Ovary (tissue), 9 donors: ENCODE data around the gene PYCR2. TPM values are rescaled to one million over a fixed set of nuclear protein-coding genes. Genes with fewer than 3 reads are reported as not detected.
"Not testable (repeated sequence)": the region's sequence is repeated elsewhere in the genome, so short reads cannot be mapped to it uniquely, and the experiment has no call there.

Source experiments
- DNase-seq, 5 donors: peaks; one replicate each; pipeline ENCODE4 v3.0.0-alpha.2; 2019 to 2020
- H3K27ac ChIP-seq, 2 donors: fragments of 200-600 bp; one replicate each; pipeline versions ENCODE4 v1.5.1 to v1.8.0; 2019 to 2022
- H3K27me3 ChIP-seq: fragments of 200-600 bp; one replicate; pipeline ENCODE4 v1.8.0; 2022
- H3K36me3 ChIP-seq: fragments of 200-600 bp; sonication (generic); one replicate; pipeline ENCODE4 v1.5.1; 2019
- H3K4me1 ChIP-seq: one replicate; pipeline ENCODE4 v1.8.1; 2013; ENCODE audit warnings: mild to moderate bottlenecking, moderate library complexity; ENCODE audit not compliant: insufficient read depth
- H3K4me3 ChIP-seq: fragments of 200-600 bp; sonication (generic); one replicate; pipeline ENCODE4 v1.5.1; 2017
- H3K9me3 ChIP-seq, 2 donors: fragments of 200-600 bp in 1 of 2; sonication (generic) in 1 of 2; one replicate each; pipeline versions ENCODE4 v1.5.1 to v1.8.1; 2013 to 2019; ENCODE audit warnings: mild to moderate bottlenecking in 1 of 2, moderate library complexity in 1 of 2
- EP300 ChIP-seq: sonication (generic); formaldehyde crosslinking; IDR thresholded peaks from one replicate; pipeline ENCODE4 v1.6.1; 2017; ENCODE audit warnings: antibody characterized with exemption
- POLR2A ChIP-seq: fragments of 450-650 bp; IDR thresholded peaks from one replicate; pipeline ENCODE4 v1.6.1; 2017; ENCODE audit warnings: antibody characterized with exemption, mild to moderate bottlenecking, moderate library complexity
- WGBS, 3 donors: extraction: QIAGEN DNeasy Blood & Tissue Kit in 1 of 3; methylation state at CpG; one replicate each; pipeline versions ENCODE4 v1.1.5 to v1.1.7; 2013 to 2017; 5-methylcytosine and 5-hydroxymethylcytosine counted together
- intact Hi-C, 4 donors: fragments of 100-400 bp; cut with DNase I; formaldehyde crosslinking; loops; one replicate each; pipeline versions ENCODE4 v1.11.0 to v1.15.1; 2022 to 2023
- polyA plus RNA-seq, 2 donors: library from polyadenylated mRNA; stranded (reverse); fragments of 200-250 nt in 1 of 2; fragments of 350-450 nt in 1 of 2; fragmentation: Illumina TruSeq in 1 of 2; extraction: RNeasy Lipid Tissue Mini Kit (QIAGEN cat#74804) in 1 of 2; gene quantifications; one replicate each; pipeline ENCODE4 v1.2.3, GENCODE V29; 2013 to 2014
- total RNA-seq, 7 donors: library from RNA; depleted of rRNA in 2 of 7; stranded (reverse); fragments of >200 nt in 2 of 7; fragmentation: NEBNext Ultra II Directional in 3 of 7; extraction: Animal tissue kit (Norgen Biotek cat#: 25700) in 3 of 7; gene quantifications; one replicate each; pipeline versions ENCODE4 v1.1.0 to v1.2.4, GENCODE V29; 2016 to 2023
- TF ChIP-seq, protein P1 (sequence below), 3 donors: fragments of 450-650 bp in 2 of 3; fragments of 200-600 bp in 1 of 3; IDR thresholded peaks; one replicate each; pipeline versions ENCODE4 v1.5.1 to v1.8.0; 2016 to 2022; ENCODE audit warnings: antibody characterized with exemption in 3 of 3, mild to moderate bottlenecking in 1 of 3
- donor health status: DM: no; HTN: no; CAD: no; lungs with moderate emphysema.
- donor health status: DM: no; HTN: no; CAD: no.
- donor health status: Bipolar disorder and iron deficiency.
- donor health status: DM: yes; HTN: yes; CAD: no.
- donor health status: DM: no; HTN: no; CAD: no.
- donor health status: DM: yes; HTN: yes; CAD: no.

PYCR2 gene
- total and polyA plus RNA-seq, 9 donors = 35.8 to 93.3 (median 58.7) TPM

DNA sequence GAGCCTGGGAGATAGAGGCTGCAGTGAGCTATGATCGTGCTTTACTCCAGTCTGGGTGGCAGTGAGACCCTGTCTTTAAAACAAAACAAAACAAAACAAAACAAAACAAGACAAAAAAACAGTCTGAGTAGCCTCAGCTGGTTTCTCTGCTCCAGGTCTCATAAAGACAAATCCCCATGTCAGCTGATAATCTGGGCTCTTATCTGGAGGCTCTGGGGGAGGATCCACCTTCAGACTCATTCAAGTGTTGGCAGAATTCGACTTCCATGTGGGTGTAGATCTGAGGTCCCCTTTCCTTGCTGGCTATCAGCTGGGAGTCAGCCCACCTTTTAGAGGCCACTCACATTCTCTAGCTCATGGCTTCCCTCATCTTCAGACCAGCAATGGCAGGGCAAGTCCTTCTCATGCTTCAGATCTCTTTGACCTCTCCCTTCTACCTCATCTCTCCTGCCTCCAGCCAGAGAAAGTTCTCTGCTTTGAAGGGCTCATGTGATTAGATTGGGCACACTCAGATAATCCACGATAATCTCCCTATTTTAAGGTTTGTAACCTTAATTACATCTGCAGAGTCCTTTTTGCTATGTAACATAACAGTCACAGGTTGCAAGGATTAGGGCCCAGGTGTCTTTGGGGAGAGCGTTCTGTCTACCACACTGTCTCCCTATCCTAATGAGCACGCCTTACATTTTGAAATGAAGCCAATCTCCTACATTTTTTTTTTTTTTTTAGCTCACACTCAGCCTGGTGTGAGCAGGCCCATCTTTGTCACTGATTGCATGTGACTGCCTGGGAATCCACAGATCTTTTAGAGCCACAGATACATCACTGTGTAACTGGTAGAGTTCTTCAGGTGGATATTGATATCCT lies 7.5 kb upstream of the PYCR2 start:
- Histone ChIP-seq H3K9me3 (no peaks in the 10 kb centered on the region), H3K36me3 (no peaks in the 10 kb centered on the region), H3K4me3 (no peak overlapping the region), H3K4me1 (no peaks in the 10 kb centered on the region), H3K27ac (no peak overlapping the region), H3K27me3 (no peaks in the 10 kb centered on the region)
- no peak for DNase-seq
- intact Hi-C loops = no loop called here
- 57 to 65% (median 59%) methylated on average over 5 of the region's 5 CpGs for WGBS, 3 donors
- TF ChIP-seq EP300 = no peak
- no peak for TF ChIP-seq POLR2A

DNA sequence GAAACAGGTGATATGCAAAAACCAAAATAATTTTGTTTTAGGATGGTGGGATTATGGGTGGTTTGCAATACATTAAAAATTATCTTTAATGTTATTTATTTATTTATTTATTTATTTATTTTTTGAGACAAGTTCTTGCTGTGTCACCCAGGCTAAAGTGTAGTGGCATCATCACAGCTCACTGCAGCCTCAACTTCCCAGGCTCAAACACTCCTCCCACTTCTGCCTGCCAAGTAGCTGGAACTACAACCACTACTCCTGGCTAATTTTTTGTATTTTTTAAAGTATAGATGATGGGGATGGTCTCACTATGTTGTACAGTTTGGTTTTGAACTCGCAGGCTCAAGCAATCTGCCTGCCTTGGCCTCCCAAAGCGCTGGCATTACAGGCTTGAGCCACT lies 6.5 kb upstream of the PYCR2 start:
- DNase-seq = no peak
- Histone ChIP-seq H3K4me3 (no peak overlapping the region), H3K27me3 (no peaks in the 10 kb centered on the region), H3K9me3 (no peaks in the 10 kb centered on the region), H3K27ac (no peak overlapping the region), H3K36me3 (no peaks in the 10 kb centered on the region), H3K4me1 (no peaks in the 10 kb centered on the region)
- WGBS, 3 donors = 79 to 86% (median 83%) methylated on average over 2 of the region's 2 CpGs
- TF ChIP-seq EP300 = no peak
- TF ChIP-seq, protein P1, sequence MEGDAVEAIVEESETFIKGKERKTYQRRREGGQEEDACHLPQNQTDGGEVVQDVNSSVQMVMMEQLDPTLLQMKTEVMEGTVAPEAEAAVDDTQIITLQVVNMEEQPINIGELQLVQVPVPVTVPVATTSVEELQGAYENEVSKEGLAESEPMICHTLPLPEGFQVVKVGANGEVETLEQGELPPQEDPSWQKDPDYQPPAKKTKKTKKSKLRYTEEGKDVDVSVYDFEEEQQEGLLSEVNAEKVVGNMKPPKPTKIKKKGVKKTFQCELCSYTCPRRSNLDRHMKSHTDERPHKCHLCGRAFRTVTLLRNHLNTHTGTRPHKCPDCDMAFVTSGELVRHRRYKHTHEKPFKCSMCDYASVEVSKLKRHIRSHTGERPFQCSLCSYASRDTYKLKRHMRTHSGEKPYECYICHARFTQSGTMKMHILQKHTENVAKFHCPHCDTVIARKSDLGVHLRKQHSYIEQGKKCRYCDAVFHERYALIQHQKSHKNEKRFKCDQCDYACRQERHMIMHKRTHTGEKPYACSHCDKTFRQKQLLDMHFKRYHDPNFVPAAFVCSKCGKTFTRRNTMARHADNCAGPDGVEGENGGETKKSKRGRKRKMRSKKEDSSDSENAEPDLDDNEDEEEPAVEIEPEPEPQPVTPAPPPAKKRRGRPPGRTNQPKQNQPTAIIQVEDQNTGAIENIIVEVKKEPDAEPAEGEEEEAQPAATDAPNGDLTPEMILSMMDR (IDR thresholded peaks at IDR 0.05) = no peak
- TF ChIP-seq POLR2A = no peak
- intact Hi-C loops = no loop called here

DNA sequence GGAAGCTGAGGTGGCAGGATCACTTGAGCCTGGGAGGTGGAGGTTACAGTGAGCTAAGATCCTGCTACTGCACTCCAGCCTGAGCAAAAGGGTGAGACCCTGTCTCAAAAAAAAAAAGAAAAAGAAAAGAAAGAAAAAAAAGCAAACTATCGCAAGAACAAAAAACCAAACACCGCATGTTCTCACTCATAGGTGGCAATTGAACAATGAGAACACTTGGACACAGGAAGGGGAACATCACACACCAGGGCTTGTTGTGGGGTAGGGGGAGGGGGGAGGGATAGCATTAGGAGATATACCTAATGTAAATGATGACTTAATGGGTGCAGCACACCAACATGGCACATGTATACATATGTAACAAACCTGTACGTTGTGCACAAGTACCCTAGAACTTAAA lies 5.4 kb upstream of the PYCR2 start:
- H3K9me3 ChIP-seq, H3K36me3 ChIP-seq, H3K27me3 ChIP-seq, H3K4me1 ChIP-seq, intact Hi-C loops, DNase-seq, H3K4me3 ChIP-seq, H3K27ac ChIP-seq: not testable (repeated sequence)
- 97 to 100% (median 97%) methylated on average over 3 of the region's 3 CpGs for WGBS, 3 donors

DNA sequence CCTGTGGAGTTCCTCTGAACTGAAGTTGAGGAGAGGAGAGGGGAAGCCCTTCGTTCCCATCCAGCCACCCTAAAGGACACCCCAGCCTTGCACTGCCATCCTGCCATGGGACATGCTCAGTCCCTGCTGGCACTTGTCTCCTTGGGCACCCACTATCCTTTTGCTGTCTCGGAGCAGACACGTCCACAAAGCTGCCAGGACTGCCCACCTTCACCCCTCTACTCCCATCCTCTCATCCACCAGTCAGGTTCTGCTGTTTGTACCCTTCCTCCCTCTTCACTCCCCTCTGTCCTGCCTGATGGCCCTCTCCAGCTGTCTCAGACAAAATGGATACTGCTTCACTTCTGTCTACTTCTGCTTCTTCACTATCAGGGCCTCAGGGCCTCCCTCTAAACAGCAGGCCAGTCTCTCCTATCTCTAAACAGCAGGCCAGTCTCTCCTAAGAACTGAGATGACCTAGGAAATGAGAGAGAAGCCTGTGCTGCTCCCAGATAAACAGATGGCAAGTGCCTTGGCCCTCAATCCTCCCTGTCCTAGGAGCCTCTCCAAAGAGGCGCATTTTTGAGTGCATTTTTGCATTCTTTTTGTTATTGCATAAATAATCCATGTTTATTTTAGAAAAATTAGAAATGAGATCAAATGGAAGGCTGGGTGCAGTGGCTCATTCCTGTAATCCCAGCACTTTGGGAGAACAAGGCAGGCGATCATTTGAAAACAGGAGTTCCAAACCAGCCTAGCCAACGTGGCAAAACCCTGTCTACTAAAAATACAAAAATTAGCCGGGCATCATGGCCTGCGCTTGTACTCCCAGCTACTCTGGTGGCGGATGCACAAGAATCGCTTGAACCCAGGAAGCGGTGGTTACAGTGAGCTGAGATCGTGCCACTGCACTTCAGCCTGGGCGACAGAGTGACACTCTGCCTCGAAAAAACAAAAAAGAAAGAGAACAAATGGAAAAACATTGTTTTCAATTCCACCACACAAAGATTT lies 4.4 kb upstream of the PYCR2 start:
- DNase-seq = no peak
- Histone ChIP-seq H3K9me3 (no peaks in the 10 kb centered on the region), H3K4me1 (no peaks in the 10 kb centered on the region), H3K36me3 (no peaks in the 10 kb centered on the region), H3K27ac (no peak overlapping the region), H3K27me3 (no peaks in the 10 kb centered on the region), H3K4me3 (no peak overlapping the region)
- intact Hi-C loops = no loop called here
- TF ChIP-seq POLR2A (no peak), EP300 (no peak)
- TF ChIP-seq, protein P1 (IDR thresholded peaks at IDR 0.05) = no peak
- WGBS, 3 donors = 85 to 90% (median 86%) methylated on average over 14 of the region's 14 CpGs

DNA sequence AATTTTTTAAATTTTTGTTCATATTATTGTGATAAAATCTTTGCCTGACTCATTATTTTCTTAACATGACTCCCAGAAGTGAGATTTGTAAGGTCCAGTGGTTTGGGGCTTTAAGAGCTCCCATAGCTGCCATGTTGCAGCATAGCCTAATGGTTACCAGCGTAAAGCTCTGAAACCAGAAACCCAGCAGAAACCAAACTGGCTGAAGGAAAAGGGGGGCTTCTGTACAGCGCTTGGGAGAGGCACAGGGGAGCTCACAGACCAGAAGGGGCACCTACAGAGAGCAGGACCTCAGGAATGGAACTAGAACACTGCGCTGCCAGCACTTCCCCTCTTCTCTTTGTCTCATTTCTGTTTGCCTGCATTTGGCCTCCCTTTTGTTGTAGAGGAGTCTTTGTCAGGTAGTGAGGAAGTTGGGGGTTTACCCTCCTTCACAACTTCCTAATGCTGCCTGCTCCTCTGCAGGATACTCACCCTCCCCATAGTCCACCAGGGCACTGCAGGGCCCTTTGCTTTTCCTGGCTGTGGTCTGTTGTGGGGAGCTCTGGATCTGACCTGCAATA lies 2.6 kb upstream of the PYCR2 start:
- Histone ChIP-seq H3K9me3 (no peaks in the 10 kb centered on the region), H3K27me3 (no peaks in the 10 kb centered on the region), H3K4me3 (no peak overlapping the region), H3K27ac (no peak overlapping the region), H3K4me1 (peaks cover 2% of the 10 kb centered on the region), H3K36me3 (no peaks in the 10 kb centered on the region)
- DNase-seq = no peak
- intact Hi-C loops = no loop called here
- TF ChIP-seq, protein P1 (IDR thresholded peaks at IDR 0.05) = no peak
- TF ChIP-seq EP300 = no peak
- WGBS, 3 donors = 92 to 96% (median 95%) methylated on average over 3 of the region's 3 CpGs
